RWPE1 (cell line): ENCODE results near the gene CTIF.

Experiments
- CTCF ChIA-PET: fragments of 350-600 bp; sonication (Branson Sonifier 250); formaldehyde crosslinking; extraction: SDS; loops from one replicate; lab custom pipeline; 2021; lab: Yijun Ruan, JAX
- POLR2A ChIA-PET: fragments of 400-600 bp; formaldehyde crosslinking; extraction: SDS; loops from one replicate; lab custom pipeline; 2020; ENCODE audit warnings: antibody characterized with exemption; ENCODE audit not compliant: low non-redundant PET; lab: Yijun Ruan, JAX
- DNase-seq: peaks from one replicate; pipeline ENCODE4 v3.0.0; 2012; ENCODE audit warnings: low spot score
- H3K27ac ChIP-seq: fragments of 450-650 bp; 2 replicates; pipeline ENCODE4 v1.5.1; 2017
- CTCF ChIP-seq: fragments of 450-650 bp; conservative IDR thresholded peaks from 2 replicates; pipeline ENCODE4 v1.5.1; 2017; ENCODE audit warnings: low read depth, mild to moderate bottlenecking

Gene CTIF

GRCh38 chr18:48848641-48849143 is 309.9 kb downstream of the CTIF start:
- peak; percentile 68 for DNase-seq
- TF ChIP-seq CTCF, result no peak
- H3K27ac ChIP-seq, result peak overlapping the region; percentile 96
- CTCF ChIA-PET, result interaction anchor here (0.9 kb wide), 1 partner anchor 12 kb away, joined by 6 read pairs; no protein-coding TSS in a partner anchor
- POLR2A ChIA-PET, result interaction anchor here (0.6 kb wide), 1 partner anchor 8 kb away, joined by 5 read pairs; no protein-coding TSS in a partner anchor

- H3K27ac ChIP-seq, result peak overlapping the region; percentile 47
- TF ChIP-seq CTCF, result no peak
- ChIA-PET CTCF (no interaction called here), POLR2A (no interaction called here)
- no peak for DNase-seq
These were observed 312.2 kb downstream of the CTIF start for GRCh38 chr18:48850822-48851598.

DNA sequence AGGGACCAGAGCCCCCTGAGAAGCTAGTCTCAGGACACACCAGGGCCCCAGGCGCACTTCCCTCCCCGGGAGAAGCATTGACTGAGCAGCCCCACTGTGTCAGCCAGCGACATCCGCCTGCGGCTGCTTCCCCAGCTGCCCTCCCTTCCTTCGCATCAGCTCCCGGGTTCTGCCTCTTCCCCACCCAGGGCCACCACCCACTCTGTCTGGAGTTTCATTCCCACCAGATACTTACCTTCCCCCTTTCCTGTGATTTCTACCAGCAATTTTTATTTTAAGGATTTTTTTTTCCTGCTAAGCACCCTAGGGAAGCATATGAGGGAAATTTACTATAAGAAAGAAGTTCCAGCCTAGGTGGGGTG is 312.7 kb downstream of the CTIF start:
- H3K27ac ChIP-seq, result peak overlapping the region; percentile 47
- ChIA-PET POLR2A (no interaction called here), CTCF (no interaction called here)
- no peak for DNase-seq
- no peak for TF ChIP-seq CTCF

DNA sequence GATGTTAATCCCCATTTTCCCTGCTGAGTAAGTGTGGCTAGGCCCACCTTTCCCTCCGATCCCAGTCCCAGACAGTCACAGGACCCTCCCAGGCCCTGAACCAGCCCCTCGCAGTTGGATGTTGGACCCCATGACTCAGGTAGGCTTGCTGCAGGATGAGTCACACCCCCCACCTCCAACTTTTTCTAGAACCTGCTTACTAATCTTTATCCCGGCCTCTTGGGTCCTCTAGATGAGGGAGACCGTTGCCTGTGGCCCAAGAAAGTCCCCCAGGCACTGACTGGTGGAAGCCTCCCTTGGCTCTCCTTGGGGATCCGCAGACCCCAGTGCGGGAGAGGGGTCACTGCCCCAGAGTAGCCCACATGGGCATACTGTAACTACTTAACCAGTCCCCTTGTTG is 313.5 kb downstream of the CTIF start:
- ChIA-PET CTCF (no interaction called here), POLR2A (no interaction called here)
- DNase-seq, result no peak
- H3K27ac ChIP-seq, result peak overlapping the region; percentile 26; the same call in 1 of the 2 replicates
- no peak for TF ChIP-seq CTCF

GRCh38 chr18:48852794-48853193 is 314.0 kb downstream of the CTIF start:
- ChIA-PET CTCF (no interaction called here), POLR2A (no interaction called here)
- H3K27ac ChIP-seq, result no peak overlapping the region; the same call in 1 of the 2 replicates
- no peak for DNase-seq
- TF ChIP-seq CTCF, result no peak

DNA sequence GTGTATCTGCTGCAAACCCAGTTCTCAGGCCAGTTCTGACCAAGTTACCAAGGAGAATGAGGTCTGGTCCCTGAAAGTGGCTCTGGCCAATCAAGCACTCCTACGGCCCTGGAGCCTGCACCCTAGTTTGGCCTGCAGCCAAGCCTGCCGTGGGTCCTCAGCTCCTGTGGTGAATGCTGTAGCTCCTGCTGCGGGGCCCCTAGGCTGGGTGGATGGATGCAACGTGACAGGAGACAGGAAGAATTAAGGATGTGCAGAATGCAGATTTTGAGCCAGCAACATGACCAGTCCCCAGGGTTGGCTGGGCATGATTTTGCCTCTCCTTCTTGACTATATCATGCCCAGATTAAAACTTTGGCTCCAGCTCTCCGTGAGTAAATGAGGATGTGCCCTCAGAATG is 314.8 kb downstream of the CTIF start:
- H3K27ac ChIP-seq, result no peak overlapping the region; the same call in 1 of the 2 replicates
- no peak for DNase-seq
- ChIA-PET CTCF (no interaction called here), POLR2A (no interaction called here)
- TF ChIP-seq CTCF, result no peak
